ENCODE results near the gene ADGRG6.

DNA sequence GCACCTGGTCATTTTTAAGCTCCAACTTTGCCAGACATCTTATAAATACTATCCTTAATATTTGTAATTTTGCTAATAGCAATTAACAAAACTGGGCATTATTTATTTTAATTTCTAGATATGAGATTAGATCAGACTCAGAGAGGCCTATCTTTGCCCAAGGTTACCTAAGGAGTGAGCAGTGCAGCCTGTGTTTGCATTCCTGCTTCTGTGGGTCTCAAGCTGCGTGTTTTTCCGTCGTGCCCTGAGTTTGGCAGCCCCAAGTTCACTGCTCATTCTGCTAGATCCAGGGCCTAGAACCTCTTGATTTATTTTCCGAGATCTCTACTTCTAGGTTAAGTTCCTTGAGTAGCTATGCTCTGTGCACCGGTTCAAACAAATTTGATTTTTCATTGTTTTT lies 11.0 kb upstream of the ADGRG6 start:
- TF ChIP-seq, protein P1, sequence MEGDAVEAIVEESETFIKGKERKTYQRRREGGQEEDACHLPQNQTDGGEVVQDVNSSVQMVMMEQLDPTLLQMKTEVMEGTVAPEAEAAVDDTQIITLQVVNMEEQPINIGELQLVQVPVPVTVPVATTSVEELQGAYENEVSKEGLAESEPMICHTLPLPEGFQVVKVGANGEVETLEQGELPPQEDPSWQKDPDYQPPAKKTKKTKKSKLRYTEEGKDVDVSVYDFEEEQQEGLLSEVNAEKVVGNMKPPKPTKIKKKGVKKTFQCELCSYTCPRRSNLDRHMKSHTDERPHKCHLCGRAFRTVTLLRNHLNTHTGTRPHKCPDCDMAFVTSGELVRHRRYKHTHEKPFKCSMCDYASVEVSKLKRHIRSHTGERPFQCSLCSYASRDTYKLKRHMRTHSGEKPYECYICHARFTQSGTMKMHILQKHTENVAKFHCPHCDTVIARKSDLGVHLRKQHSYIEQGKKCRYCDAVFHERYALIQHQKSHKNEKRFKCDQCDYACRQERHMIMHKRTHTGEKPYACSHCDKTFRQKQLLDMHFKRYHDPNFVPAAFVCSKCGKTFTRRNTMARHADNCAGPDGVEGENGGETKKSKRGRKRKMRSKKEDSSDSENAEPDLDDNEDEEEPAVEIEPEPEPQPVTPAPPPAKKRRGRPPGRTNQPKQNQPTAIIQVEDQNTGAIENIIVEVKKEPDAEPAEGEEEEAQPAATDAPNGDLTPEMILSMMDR (IDR thresholded peaks at IDR 0.05; ENCODE audit: insufficient read depth, low read length, poor library complexity, severe bottlenecking): no peak
- no peak for TF ChIP-seq EZH2phosphoT487 (conservative IDR thresholded peaks at IDR 0.05; ENCODE audit: low read length)
